Skeletal muscle satellite cell (primary cell): Measurements from ENCODE around the gene TAF10.

Source experiments
- H3K27me3 ChIP-seq: 2 replicates; pipeline ENCODE4 v1.7.0; 2013; ENCODE audit warnings: low read length; ENCODE audit not compliant: control insufficient read depth, insufficient read depth
- H3K36me3 ChIP-seq: 2 replicates; pipeline ENCODE4 v1.7.0; 2013; ENCODE audit warnings: mild to moderate bottlenecking, control low read depth, low read length; ENCODE audit not compliant: insufficient read depth
- H3K4me1 ChIP-seq: 2 replicates; pipeline ENCODE4 v1.7.0; 2013; ENCODE audit warnings: low read length; ENCODE audit not compliant: control insufficient read depth, insufficient read depth
- H3K4me2 ChIP-seq: 2 replicates; pipeline ENCODE4 v1.7.0; 2013; ENCODE audit warnings: mild to moderate bottlenecking, low read length
- H3K4me3 ChIP-seq: 2 replicates; pipeline ENCODE4 v1.7.0; 2013; ENCODE audit warnings: low read length
- H3K9ac ChIP-seq: 2 replicates; pipeline ENCODE4 v1.7.0; 2013; ENCODE audit warnings: mild to moderate bottlenecking, low read depth, low read length, moderate library complexity
- H3K9me3 ChIP-seq: replicated peaks from 2 replicates; pipeline ENCODE4 v1.7.0; 2013; ENCODE audit warnings: mild to moderate bottlenecking, control low read depth, low read length

The TAF10 gene

DNA sequence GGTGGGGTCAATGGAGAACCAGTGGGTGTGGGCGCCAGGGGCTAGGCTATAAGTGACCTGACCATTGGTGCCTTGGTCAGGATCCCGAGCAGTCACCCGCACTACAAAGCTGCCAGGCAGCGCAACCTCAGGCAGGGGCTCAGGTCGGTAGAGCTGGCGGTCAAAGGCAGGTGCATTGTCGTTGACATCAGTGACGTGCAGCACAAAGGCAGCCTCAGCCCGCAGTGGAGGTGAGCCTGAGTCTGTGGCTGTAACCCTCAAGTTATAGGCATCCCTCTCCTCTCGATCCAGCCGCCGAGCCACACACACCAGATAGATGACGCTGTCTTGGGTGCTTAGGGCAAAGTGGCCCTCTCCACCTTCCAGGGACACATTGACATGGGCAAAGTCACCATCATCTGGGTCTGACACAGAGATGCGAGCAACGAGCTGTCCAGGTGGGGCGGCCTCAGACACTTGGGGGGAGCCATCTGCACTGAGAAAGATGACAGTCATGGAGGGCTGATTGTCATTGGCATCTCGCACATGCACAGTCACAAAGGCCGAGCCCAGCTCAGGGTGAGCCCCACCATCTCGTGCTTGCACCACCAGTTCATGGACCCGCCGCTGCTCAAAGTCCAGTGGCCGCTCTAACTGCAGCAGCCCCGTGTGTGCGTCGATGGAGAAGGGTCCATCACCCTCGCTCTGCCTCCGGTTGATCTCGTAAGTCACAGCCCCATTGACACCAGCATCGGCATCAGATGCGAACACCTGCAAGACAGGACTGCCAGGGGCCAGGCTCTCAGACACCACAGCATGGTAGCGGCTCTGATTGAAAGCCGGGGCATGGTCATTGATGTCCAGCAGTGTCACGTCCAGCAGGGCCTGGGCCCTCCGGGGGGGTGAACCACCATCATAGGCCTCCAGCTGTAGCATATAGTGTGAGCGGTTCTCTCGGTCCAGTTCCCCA is 28.3 kb upstream of the TAF10 start:
- Histone ChIP-seq H3K9me3 (no peaks in the 10 kb centered on the region), H3K9ac (no peak overlapping the region), H3K4me3 (no peak overlapping the region), H3K36me3 (no peaks in the 10 kb centered on the region), H3K27me3 (peaks cover 28% of the 10 kb centered on the region), H3K4me1 (peaks cover 19% of the 10 kb centered on the region), H3K4me2 (no peak overlapping the region)

DNA sequence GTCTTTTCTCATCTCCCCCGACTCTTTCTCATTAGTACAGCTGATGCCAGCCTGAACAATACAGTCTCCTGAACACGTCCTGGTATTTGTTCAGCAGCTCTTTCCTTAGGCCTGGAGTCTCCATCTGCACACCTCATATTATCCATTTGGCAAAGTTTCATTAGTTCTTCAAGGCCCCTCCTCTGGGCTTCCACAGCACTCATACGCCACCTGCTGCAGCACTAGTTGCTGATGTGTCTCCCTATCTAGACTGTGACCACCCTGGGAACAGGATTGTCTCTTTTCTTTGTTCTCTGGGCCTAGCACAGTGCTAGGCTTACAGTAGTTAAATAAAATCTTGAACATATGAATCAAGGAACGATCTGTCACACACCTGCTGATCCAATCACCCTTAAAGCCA is 26.4 kb upstream of the TAF10 start:
- H3K9me3 ChIP-seq = no peaks in the 10 kb centered on the region
- H3K9ac ChIP-seq = no peak overlapping the region
- peaks cover 23% of the 10 kb centered on the region for H3K4me1 ChIP-seq
- peaks cover 9% of the 10 kb centered on the region for H3K27me3 ChIP-seq
- H3K36me3 ChIP-seq = no peaks in the 10 kb centered on the region
- H3K4me3 ChIP-seq = no peak overlapping the region
- H3K4me2 ChIP-seq = no peak overlapping the region

DNA sequence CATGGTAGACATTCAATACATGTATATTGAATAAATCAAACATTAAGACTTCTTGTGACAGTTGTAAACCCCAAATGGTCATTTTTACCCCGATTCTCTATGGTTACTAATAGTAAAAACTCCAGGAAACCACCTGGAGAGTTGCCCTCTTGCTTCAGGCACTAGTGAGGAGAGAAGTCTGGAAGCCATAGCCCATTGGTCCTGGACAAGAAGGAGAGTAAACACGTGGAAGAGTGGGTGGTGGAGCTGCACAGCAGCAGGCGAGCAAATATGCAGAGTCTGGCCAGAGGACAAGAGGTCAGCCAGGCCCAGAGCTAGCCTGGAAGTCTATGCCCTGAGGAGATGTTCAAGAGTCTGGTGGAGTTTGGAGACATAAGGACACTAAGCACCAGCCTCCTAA is 25.9 kb upstream of the TAF10 start:
- Histone ChIP-seq H3K4me1 (peaks cover 23% of the 10 kb centered on the region), H3K36me3 (no peaks in the 10 kb centered on the region), H3K4me3 (no peak overlapping the region), H3K9me3 (no peaks in the 10 kb centered on the region), H3K9ac (no peak overlapping the region), H3K27me3 (peaks cover 4% of the 10 kb centered on the region), H3K4me2 (peak overlapping the region; percentile 8)

DNA sequence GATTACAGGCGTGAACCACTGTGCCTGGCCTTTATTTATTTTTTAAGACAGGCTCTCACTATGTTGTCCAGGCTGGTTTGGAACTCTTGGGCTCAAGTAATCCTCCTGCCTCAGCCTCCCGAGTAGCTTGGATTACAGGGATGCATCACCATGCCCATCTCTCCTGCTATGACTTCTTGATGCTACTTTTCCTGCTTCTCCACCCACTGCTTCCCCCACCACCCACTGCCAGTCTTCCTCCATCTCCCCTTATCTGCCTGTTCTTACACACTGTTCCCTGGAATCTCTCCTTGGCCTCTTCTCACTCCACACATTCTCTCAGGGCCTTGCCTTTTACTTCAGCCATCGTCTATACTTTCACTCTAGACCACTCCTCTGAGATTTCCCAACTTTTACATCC is 24.5 kb upstream of the TAF10 start:
- Histone ChIP-seq H3K9ac (no peak overlapping the region), H3K4me3 (no peak overlapping the region), H3K36me3 (no peaks in the 10 kb centered on the region), H3K4me1 (peaks cover 23% of the 10 kb centered on the region), H3K4me2 (no peak overlapping the region), H3K9me3 (no peaks in the 10 kb centered on the region), H3K27me3 (no peaks in the 10 kb centered on the region)

DNA sequence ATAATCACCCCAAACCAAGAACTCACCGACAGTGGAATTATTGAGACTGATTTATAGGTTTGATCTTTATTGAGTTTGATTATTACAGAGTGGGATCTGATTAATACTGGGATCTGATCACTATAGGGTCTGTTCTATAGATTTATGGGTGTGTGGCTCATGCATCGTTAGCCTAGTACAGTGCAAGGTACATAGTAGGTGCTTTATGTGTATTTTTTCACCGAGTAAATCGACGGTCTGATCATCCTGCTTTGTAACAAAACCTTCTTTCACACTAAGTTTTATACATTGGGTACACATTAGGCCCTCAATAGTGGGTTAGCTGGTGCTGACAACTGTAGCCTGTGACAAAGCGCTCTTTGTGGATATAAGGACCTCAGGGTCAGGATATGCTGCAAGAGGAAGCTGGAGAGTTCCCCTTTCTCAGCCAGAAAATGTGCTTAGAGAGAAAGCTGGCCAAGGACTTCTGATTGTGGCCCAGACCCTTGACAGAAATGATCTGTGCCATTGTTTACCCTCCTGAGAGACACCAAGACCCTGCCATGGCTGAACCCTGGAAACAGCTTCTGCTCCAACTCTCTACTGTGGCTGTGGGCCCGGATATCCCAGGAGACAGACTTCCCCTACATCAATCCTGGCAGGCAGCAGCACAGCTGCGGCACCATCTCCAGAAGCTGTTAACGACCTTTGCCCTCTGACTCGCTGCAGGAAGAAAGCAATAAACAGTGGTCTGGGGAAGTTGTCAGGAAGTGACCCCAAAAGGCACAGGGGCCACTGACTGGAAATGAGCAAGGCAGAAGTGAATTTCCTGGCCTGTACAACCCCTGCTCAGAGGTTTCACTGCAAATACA is 23.3 kb upstream of the TAF10 start:
- peak overlapping the region; percentile 40 for H3K4me2 ChIP-seq
- H3K9me3 ChIP-seq = no peaks in the 10 kb centered on the region
- H3K4me3 ChIP-seq = no peak overlapping the region
- peaks cover 23% of the 10 kb centered on the region for H3K4me1 ChIP-seq
- no peaks in the 10 kb centered on the region for H3K27me3 ChIP-seq
- no peaks in the 10 kb centered on the region for H3K36me3 ChIP-seq
- H3K9ac ChIP-seq = peak overlapping the region; percentile 4

DNA sequence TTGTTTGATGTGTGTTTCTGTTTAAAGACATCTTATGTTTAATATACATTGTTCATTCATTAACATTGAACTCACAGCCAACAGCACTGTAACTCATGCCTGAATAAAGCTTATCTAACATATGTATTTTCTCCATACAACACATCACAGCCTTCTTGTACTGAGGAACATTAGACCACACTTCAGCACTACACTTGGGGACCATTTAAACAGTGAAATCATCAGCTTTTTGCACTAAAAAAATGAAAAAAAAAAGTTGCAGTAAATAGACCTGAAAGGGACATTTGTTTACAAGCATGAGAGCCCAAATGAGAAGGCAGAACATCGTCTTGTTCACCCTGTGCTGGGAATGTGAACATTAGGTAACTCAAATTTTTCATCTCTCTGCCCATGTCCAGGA is 22.5 kb upstream of the TAF10 start:
- Histone ChIP-seq H3K27me3 (no peaks in the 10 kb centered on the region), H3K4me2 (no peak overlapping the region), H3K36me3 (no peaks in the 10 kb centered on the region), H3K9ac (no peak overlapping the region), H3K4me3 (no peak overlapping the region), H3K9me3 (no peaks in the 10 kb centered on the region), H3K4me1 (peaks cover 23% of the 10 kb centered on the region)

DNA sequence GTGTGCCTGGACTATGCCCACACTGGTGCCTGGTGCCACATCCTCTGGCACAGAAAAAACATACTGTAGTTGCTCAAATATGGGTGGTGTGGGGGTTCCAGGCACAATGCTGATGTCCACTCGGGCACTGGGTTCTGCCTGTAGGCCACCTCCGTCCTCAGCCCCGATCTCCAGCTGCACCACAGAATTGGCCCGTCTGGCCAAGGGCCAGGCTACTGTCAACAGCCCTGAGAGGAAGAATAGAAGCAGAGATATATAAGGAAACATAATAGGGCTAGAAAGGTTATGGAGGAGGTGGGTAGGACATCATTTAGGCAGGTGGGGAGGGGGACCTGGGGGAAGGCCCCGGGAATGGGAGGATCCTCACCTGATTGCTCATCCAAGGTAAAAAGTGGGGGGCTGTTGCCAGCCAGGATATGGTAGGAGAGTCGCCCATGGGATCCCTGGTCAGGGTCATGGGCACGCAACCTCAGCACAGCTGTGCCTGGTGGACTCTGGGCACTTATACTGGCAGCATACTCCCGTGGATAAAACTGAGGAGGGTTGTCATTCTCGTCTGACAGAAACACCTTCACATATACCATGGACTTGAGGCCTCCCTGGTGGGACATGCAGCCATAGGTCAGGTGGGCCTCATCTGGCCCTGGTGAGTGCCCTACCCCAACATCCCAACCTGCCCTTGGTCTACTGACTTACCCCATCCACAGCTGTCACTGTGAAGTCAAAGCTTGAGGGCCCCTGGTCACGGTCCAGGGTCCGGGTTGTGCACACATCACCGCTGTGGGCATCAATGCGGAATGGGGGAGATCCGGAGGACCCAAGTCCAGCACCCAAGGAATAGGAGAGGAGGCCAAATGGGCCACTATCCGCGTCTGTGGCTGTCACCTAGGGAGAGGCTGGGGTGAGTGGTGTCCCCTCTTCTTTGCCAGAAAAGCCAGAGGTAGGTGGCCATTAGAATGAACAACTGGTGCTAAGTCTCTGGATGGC is 21.7 kb upstream of the TAF10 start:
- H3K9me3 ChIP-seq = no peaks in the 10 kb centered on the region

DNA sequence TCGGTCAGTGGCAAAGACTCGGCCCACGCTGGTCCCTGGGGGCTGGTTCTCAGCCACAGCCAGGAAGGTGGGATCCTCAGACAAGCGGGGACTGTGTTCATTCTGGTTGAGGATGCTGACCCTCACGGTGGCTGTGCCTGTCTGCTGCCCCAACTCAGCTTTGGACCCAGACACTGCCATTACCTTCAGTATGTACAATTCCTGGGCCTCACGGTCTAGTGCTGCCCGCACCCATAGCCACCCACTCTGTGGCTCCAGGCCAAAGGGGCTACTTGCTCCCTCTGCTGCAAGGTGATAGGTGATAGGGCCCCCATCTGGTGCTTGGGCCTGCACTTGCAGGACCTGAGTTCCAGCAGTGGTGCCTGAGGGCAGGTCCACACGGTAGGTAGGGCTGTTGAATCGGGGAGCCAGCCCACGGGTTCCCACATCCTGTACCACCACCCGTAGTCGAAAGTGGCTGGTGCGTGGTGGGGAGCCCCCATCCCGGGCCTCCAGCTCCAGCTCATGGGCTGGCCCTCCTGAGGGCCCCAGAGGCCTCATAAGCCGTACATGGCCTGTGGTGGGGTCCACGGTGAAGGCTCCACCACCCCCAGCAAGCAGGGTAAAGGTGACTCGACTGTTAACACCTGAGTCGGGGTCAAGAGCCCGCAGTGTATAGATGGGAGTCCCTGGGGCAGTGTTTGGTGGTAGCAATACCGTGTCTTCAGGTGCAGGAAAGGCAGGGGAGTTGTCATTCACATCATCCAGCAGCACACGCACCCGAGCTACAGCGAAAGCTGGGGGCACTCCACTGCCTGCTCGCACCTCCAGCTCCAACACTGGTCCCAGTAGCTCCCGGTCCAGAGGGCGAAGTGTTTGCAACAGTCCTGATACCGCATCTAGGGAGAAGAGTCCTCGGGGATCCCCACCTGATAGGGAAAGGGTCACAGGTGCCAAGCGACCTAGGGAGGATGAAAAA is 20.4 kb upstream of the TAF10 start:
- no peak overlapping the region for H3K4me3 ChIP-seq
- no peak overlapping the region for H3K9ac ChIP-seq
- H3K9me3 ChIP-seq = no peaks in the 10 kb centered on the region
- H3K4me1 ChIP-seq = peaks cover 12% of the 10 kb centered on the region
- no peak overlapping the region for H3K4me2 ChIP-seq
- no peaks in the 10 kb centered on the region for H3K36me3 ChIP-seq
- no peaks in the 10 kb centered on the region for H3K27me3 ChIP-seq

More for the DNA sequence above, 21.7 kb upstream of the TAF10 start:
- H3K4me3 ChIP-seq = no peak overlapping the region
- H3K36me3 ChIP-seq = no peaks in the 10 kb centered on the region
- no peak overlapping the region for H3K4me2 ChIP-seq
- peaks cover 23% of the 10 kb centered on the region for H3K4me1 ChIP-seq
- no peak overlapping the region for H3K9ac ChIP-seq
- no peaks in the 10 kb centered on the region for H3K27me3 ChIP-seq

DNA sequence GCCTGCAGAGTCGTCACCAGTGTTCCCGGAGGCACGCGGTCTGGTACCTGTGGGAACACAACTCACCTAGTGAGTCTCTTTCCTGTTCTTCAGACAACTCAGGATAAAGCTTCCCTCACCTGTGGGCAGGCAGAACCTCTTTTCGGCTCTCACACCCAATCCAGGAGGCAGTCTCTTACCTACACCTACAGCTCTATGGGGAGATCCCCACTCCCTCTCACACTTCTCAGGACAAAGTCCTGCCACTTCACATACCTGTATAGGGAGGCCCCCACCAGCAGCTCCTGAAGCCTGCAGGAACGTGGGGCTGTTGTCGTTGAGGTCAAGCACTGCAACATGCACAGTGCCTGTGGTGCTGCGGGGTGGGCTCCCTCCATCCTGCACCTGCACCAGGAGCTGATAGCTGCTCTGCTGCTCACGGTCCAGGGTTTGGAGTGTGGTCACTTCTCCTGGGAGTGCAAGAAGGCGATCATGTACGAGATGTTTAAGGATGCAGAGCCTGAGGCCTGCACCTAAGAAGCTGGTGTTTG is 19.4 kb upstream of the TAF10 start:
- H3K27me3 ChIP-seq = no peaks in the 10 kb centered on the region
- no peak overlapping the region for H3K9ac ChIP-seq
- peaks cover 10% of the 10 kb centered on the region for H3K4me1 ChIP-seq
- no peak overlapping the region for H3K4me2 ChIP-seq
- H3K9me3 ChIP-seq = no peaks in the 10 kb centered on the region
- no peak overlapping the region for H3K4me3 ChIP-seq
- H3K36me3 ChIP-seq = no peaks in the 10 kb centered on the region
